Measurements from ENCODE around the gene RNF227.

GRCh38 chr17:7927596-7927995, 11.5 kb upstream of the RNF227 start:
- TF ChIP-seq, protein P1, sequence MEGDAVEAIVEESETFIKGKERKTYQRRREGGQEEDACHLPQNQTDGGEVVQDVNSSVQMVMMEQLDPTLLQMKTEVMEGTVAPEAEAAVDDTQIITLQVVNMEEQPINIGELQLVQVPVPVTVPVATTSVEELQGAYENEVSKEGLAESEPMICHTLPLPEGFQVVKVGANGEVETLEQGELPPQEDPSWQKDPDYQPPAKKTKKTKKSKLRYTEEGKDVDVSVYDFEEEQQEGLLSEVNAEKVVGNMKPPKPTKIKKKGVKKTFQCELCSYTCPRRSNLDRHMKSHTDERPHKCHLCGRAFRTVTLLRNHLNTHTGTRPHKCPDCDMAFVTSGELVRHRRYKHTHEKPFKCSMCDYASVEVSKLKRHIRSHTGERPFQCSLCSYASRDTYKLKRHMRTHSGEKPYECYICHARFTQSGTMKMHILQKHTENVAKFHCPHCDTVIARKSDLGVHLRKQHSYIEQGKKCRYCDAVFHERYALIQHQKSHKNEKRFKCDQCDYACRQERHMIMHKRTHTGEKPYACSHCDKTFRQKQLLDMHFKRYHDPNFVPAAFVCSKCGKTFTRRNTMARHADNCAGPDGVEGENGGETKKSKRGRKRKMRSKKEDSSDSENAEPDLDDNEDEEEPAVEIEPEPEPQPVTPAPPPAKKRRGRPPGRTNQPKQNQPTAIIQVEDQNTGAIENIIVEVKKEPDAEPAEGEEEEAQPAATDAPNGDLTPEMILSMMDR (IDR thresholded peaks at IDR 0.05), result no peak
- TF ChIP-seq POLR2A (IDR thresholded peaks at IDR 0.05), result no peak
